ENCODE results near the gene CLRN3. TPM values are rescaled to one million over a fixed set of nuclear protein-coding genes. Genes with fewer than 3 reads are reported as not detected.

The CLRN3 gene
- total and polyA plus RNA-seq, 2 of the 8 experiments (the other 6 are each of a cell fraction or from before 2014, with no cell fraction given): not detected

- no peaks in the 10 kb centered on the region for H3K4me1 ChIP-seq (replicated peaks in 1 of 4; ENCODE audit: control insufficient read depth in 3 of 4, insufficient read depth in 4 of 4, low read length in 3 of 4)
- DNase-seq (ENCODE audit: low read depth in 1 of 2, low spot score in 2 of 2): no peak
- H2BK120ac ChIP-seq (replicated peaks; ENCODE audit: low read depth, low read length): no peak overlapping the region
- ChIA-PET POLR2A (ENCODE audit: partially characterized antibody) (no interaction called here), CTCF (ENCODE audit: partially characterized antibody) (interaction anchor here (2.5 kb wide), 1 partner anchor 194 kb away, joined by 12 read pairs; no protein-coding TSS in a partner anchor)
- no peak overlapping the region for H2AFZ ChIP-seq (ENCODE audit: low read length)
- H2AK5ac ChIP-seq (ENCODE audit: low read depth, low read length): no peak overlapping the region
- no peak overlapping the region for H3K4me3 ChIP-seq (ENCODE audit: extremely low read depth in 1 of 4, insufficient read depth in 2 of 4, low read depth in 3 of 4, low read length in 4 of 4)
- no peak overlapping the region for H4K8ac ChIP-seq (ENCODE audit: extremely low read depth, insufficient read depth, low read length)
- no peak overlapping the region for H2BK20ac ChIP-seq (ENCODE audit: low read length)
- no peak overlapping the region for H3K14ac ChIP-seq (ENCODE audit: insufficient read length)
- no peak overlapping the region for H3K4me2 ChIP-seq (ENCODE audit: insufficient read depth in 1 of 2, low read depth in 2 of 2, low read length in 2 of 2)
- no peaks in the 10 kb centered on the region for H3K79me2 ChIP-seq (ENCODE audit: control insufficient read depth in 1 of 2, insufficient read depth in 2 of 2, low read length in 2 of 2)
- no peak overlapping the region for H2BK15ac ChIP-seq (ENCODE audit: low read length)
- H4K91ac ChIP-seq (replicated peaks; ENCODE audit: insufficient read length, low read length): no peak overlapping the region
- no peaks in the 10 kb centered on the region for H4K20me1 ChIP-seq (replicated peaks in 1 of 2; ENCODE audit: control insufficient read depth in 1 of 2, insufficient read depth in 2 of 2, low read length in 2 of 2)
- H3K27ac ChIP-seq (ENCODE audit: low read depth, low read length): no peak overlapping the region
- no peak for FAIRE-seq
- H2BK12ac ChIP-seq (ENCODE audit: low read depth, low read length): no peak overlapping the region
- H2BK5ac ChIP-seq (ENCODE audit: low read depth, low read length): no peak overlapping the region
- no peak overlapping the region for H3K9ac ChIP-seq (replicated peaks in 1 of 4; ENCODE audit: extremely low read depth in 1 of 4, low read depth in 3 of 4, low read length in 3 of 4)
- H3K56ac ChIP-seq (replicated peaks; ENCODE audit: insufficient read length, low read depth, low read length): no peak overlapping the region
- 90% methylated on average over 5 of the region's 5 CpGs; no CpG with 5 or more reads in 1 of the 2 experiments for WGBS, 2 experiments (ENCODE audit: extremely low coverage in 1 of 2, insufficient coverage in 1 of 2, insufficient read length in 1 of 2, insufficient replicate concordance in 2 of 2, low coverage in 1 of 2, low lambda C conversion rate in 2 of 2, missing lambda C conversion rate in 1 of 2)
- H3K36me3 ChIP-seq (ENCODE audit: control insufficient read depth in 2 of 4, insufficient read depth in 4 of 4, low read length in 3 of 4): no peaks in the 10 kb centered on the region
- H3K4ac ChIP-seq (replicated peaks; ENCODE audit: insufficient read length, low read depth, low read length): no peak overlapping the region
- no peak overlapping the region for H4K5ac ChIP-seq (ENCODE audit: insufficient read length, low read depth, low read length)
- H3K27me3 ChIP-seq (replicated peaks in 1 of 4; ENCODE audit: control insufficient read depth in 3 of 4, extremely low read depth in 1 of 4, insufficient read depth in 3 of 4, low read length in 3 of 4): no peaks in the 10 kb centered on the region; a peak in 1 of 7 replicates
- H3K23me2 ChIP-seq (ENCODE audit: low read depth, low read length): no peaks in the 10 kb centered on the region
- H3K23ac ChIP-seq (ENCODE audit: insufficient read length): no peak overlapping the region
- H3K18ac ChIP-seq (ENCODE audit: extremely low read depth, low read length): no peak overlapping the region
- H3K9me3 ChIP-seq (ENCODE audit: insufficient read depth in 2 of 2, low read depth in 1 of 2, low read length in 1 of 2): no peaks in the 10 kb centered on the region
- no peaks in the 10 kb centered on the region for H3K79me1 ChIP-seq (ENCODE audit: low read depth, low read length)
- TF ChIP-seq YY1 (IDR thresholded peaks at IDR 0.05; ENCODE audit: low read depth, low read length): no peak
- no peak for TF ChIP-seq RFX5 (IDR thresholded peaks at IDR 0.05; ENCODE audit: borderline replicate concordance, low read depth, low read length)
- no peak for TF ChIP-seq TAF1 (IDR thresholded peaks at IDR 0.05; ENCODE audit: low read depth, low read length)
- TF ChIP-seq BRCA1 (IDR thresholded peaks at IDR 0.05; ENCODE audit: low read depth, low read length): no peak
- no peak for TF ChIP-seq ATF2 (IDR thresholded peaks at IDR 0.05; ENCODE audit: low read length)
- no peak for TF ChIP-seq BCL11A (IDR thresholded peaks at IDR 0.05; ENCODE audit: low read depth in 2 of 2, low read length in 2 of 2)
- TF ChIP-seq GABPA (IDR thresholded peaks at IDR 0.05; ENCODE audit: borderline replicate concordance, insufficient read depth, low read length): no peak
- TF ChIP-seq POLR2AphosphoS5 (IDR thresholded peaks at IDR 0.05; ENCODE audit: low read depth, low read length): no peak
- TF ChIP-seq SP1 (IDR thresholded peaks at IDR 0.05; ENCODE audit: low read depth, low read length): no peak
- no peak for TF ChIP-seq RNF2 (IDR thresholded peaks at IDR 0.05; ENCODE audit: borderline replicate concordance, low read depth, low read length, missing control alignments, poor library complexity, severe bottlenecking)
- no peak for TF ChIP-seq EGR1 (IDR thresholded peaks at IDR 0.05; ENCODE audit: borderline replicate concordance, low read depth, low read length)
- TF ChIP-seq TBP (IDR thresholded peaks at IDR 0.05; ENCODE audit: low read depth, low read length): no peak
- no peak for TF ChIP-seq EP300 (IDR thresholded peaks at IDR 0.05; ENCODE audit: borderline replicate concordance in 1 of 2, low read depth in 2 of 2, low read length in 2 of 2)
Observed at GRCh38 chr10:127875916-127876315, 16.8 kb downstream of the CLRN3 start.

Measured in H1 (cell line).